Suppressor macrophage (primary cell): ENCODE results near the gene ZNF618.

Experiments used
- DNase-seq, 4 experiments: peaks; one replicate each; pipeline ENCODE4 v3.0.0-alpha.2; 2020 to 2022

Gene ZNF618

GRCh38 chr9:114061292-114061691 is 185.2 kb downstream of the ZNF618 start:
- no peak for DNase-seq

- DNase-seq = peak; percentile 34 to 73 (median 64)
Observed at GRCh38 chr9:114061830-114062474, 185.8 kb downstream of the ZNF618 start.

GRCh38 chr9:114065304-114065703 is 189.2 kb downstream of the ZNF618 start:
- no peak for DNase-seq

GRCh38 chr9:114069476-114070187 is 193.5 kb downstream of the ZNF618 start:
- DNase-seq = no peak

- no peak for DNase-seq
Observed at GRCh38 chr9:114070188-114071103, 194.3 kb downstream of the ZNF618 start.

- DNase-seq = no peak
Observed at GRCh38 chr9:114071197-114071795, 195.2 kb downstream of the ZNF618 start.

- DNase-seq = no peak
Observed at GRCh38 chr9:114072184-114073140, 196.4 kb downstream of the ZNF618 start.

GRCh38 chr9:114075602-114076001 is 199.5 kb downstream of the ZNF618 start:
- no peak for DNase-seq

- no peak for DNase-seq
Observed at GRCh38 chr9:114076237-114077161, 200.4 kb downstream of the ZNF618 start.

- no peak for DNase-seq
Observed at GRCh38 chr9:114077162-114077837, 201.2 kb downstream of the ZNF618 start.

- DNase-seq = no peak
Observed at GRCh38 chr9:114078021-114078780, 202.1 kb downstream of the ZNF618 start, which contains the start of gene AMBP. Gene AMBP, minus strand, starts transcription at chr9:114078300. Its CDS starts 91 bp downstream, at chr9:114078209.

- DNase-seq = no peak
Observed at GRCh38 chr9:114078781-114079156, 202.7 kb downstream of the ZNF618 start.

- DNase-seq = no peak
Observed at GRCh38 chr9:114080195-114080772, 204.2 kb downstream of the ZNF618 start.

- DNase-seq = no peak
Observed at GRCh38 chr9:114080773-114081440, 204.8 kb downstream of the ZNF618 start.

GRCh38 chr9:114081441-114082016 is 205.4 kb downstream of the ZNF618 start:
- no peak for DNase-seq

GRCh38 chr9:114082017-114082762 is 206.1 kb downstream of the ZNF618 start:
- peak; percentile 86 to 94 (median 92) for DNase-seq
